Tibial nerve (tissue), 4 donors: ENCODE measurements around the gene GABRB1. TPM values are rescaled to one million over a fixed set of nuclear protein-coding genes. Genes with fewer than 3 reads are reported as not detected.

Source experiments
- DNase-seq, 2 donors: peaks; one replicate each; pipeline ENCODE4 v3.0.0-alpha.2; 2019; ENCODE audit warnings: low spot score in 2 of 2
- H3K27ac ChIP-seq, 4 donors: fragments of 200-600 bp; sonication (generic) in 3 of 4; one replicate each; pipeline ENCODE4 v1.5.1; 2017 to 2019; ENCODE audit warnings: mild to moderate bottlenecking in 1 of 4
- H3K27me3 ChIP-seq, 2 donors: fragments of 200-600 bp; sonication (generic) in 1 of 2; one replicate each; pipeline versions ENCODE4 v1.5.1 to v1.6.0; 2017 to 2019
- H3K36me3 ChIP-seq, 3 donors: fragments of 200-600 bp; sonication (generic); one replicate each; pipeline ENCODE4 v1.5.1; 2018 to 2019
- H3K4me1 ChIP-seq, 4 donors: fragments of 200-600 bp; sonication (generic) in 3 of 4; one replicate each; pipeline ENCODE4 v1.5.1; 2017 to 2019
- H3K4me3 ChIP-seq, 4 donors: fragments of 200-600 bp; sonication (generic) in 3 of 4; one replicate each; pipeline ENCODE4 v1.5.1; 2017 to 2019; ENCODE audit warnings: mild to moderate bottlenecking in 1 of 4, moderate library complexity in 1 of 4
- H3K9me3 ChIP-seq, 4 donors: fragments of 200-600 bp; sonication (generic) in 3 of 4; one replicate each; pipeline ENCODE4 v1.5.1; 2017 to 2019
- EP300 ChIP-seq, 2 donors: sonication (generic); formaldehyde crosslinking; IDR thresholded peaks; one replicate each; pipeline ENCODE4 v1.6.1; 2017; ENCODE audit warnings: antibody characterized with exemption in 2 of 2, mild to moderate bottlenecking in 1 of 2
- POLR2A ChIP-seq, 2 donors: fragments of 450-650 bp; IDR thresholded peaks; one replicate each; pipeline ENCODE4 v1.6.1; 2017; ENCODE audit warnings: antibody characterized with exemption in 2 of 2, mild to moderate bottlenecking in 2 of 2, moderate library complexity in 2 of 2
- WGBS, 2 donors: methylation state at CpG; one replicate each; pipeline ENCODE4 v1.1.5; 2018; 5-methylcytosine and 5-hydroxymethylcytosine counted together
- total RNA-seq, 4 donors: library from RNA; depleted of rRNA; stranded (reverse); fragments of >200 nt; gene quantifications; one replicate each; pipeline ENCODE4 v1.1.0, GENCODE V29; 2016
- TF ChIP-seq, protein P1 (sequence below), 5 experiments: fragments of 200-600 bp in 3 of 5; fragments of 450-650 bp in 2 of 5; sonication (generic) in 3 of 5; IDR thresholded peaks; one replicate each; pipeline ENCODE4 v1.5.1; 2016 to 2019; ENCODE audit warnings: antibody characterized with exemption in 5 of 5, mild to moderate bottlenecking in 3 of 5, moderate library complexity in 2 of 5

GABRB1 gene
- total RNA-seq, 4 donors from 2014 or later: not detected

DNA sequence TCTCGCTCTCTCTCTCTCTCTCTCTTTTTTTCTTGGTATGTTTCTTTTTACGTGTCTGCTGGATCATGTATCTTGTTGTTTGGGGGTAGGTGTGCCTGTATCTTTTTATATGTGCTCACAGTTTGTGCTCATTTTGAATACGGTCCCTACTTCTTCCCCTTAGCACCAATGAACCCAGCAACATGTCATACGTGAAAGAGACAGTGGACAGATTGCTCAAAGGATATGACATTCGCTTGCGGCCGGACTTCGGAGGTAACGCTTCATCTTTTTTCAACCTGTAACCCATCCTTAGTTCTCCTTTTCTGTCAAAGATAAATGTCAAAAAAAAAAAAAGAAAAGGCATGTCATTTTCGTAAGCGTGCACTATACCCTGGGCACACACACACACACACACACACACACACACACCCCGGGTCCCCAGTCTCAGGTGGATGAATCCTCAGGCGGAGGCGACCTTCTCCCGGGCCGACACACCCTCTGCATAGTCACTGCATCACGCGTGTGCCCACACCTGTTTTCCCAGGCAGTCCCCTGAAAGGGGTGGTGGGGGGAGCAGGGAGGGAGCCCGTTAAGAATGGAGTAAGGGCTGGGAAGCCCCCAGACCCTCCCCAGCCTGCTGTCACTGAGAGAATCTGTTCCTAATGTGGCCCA is 511 bp downstream of the GABRB1 start:
- no peak overlapping the region for H3K27ac ChIP-seq
- peaks cover 3 to 26% of the 10 kb centered on the region in 2 donors for H3K27me3 ChIP-seq
- no peak for TF ChIP-seq EP300 (IDR thresholded peaks at IDR 0.05)
- TF ChIP-seq, protein P1, sequence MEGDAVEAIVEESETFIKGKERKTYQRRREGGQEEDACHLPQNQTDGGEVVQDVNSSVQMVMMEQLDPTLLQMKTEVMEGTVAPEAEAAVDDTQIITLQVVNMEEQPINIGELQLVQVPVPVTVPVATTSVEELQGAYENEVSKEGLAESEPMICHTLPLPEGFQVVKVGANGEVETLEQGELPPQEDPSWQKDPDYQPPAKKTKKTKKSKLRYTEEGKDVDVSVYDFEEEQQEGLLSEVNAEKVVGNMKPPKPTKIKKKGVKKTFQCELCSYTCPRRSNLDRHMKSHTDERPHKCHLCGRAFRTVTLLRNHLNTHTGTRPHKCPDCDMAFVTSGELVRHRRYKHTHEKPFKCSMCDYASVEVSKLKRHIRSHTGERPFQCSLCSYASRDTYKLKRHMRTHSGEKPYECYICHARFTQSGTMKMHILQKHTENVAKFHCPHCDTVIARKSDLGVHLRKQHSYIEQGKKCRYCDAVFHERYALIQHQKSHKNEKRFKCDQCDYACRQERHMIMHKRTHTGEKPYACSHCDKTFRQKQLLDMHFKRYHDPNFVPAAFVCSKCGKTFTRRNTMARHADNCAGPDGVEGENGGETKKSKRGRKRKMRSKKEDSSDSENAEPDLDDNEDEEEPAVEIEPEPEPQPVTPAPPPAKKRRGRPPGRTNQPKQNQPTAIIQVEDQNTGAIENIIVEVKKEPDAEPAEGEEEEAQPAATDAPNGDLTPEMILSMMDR (IDR thresholded peaks at IDR 0.05): no peak
- no peak for TF ChIP-seq POLR2A (IDR thresholded peaks at IDR 0.05)
- 2% methylated on average over 15 to 19 of the region's 19 CpGs for WGBS, 2 donors
- H3K4me3 ChIP-seq: peak overlapping the region; percentile 7 to 54 (median 40)
- H3K36me3 ChIP-seq: no peaks in the 10 kb centered on the region
- H3K9me3 ChIP-seq: no peaks in the 10 kb centered on the region
- no peak for DNase-seq
- peaks cover 0 to 18% (median 2%) of the 10 kb centered on the region in 4 donors for H3K4me1 ChIP-seq

DNA sequence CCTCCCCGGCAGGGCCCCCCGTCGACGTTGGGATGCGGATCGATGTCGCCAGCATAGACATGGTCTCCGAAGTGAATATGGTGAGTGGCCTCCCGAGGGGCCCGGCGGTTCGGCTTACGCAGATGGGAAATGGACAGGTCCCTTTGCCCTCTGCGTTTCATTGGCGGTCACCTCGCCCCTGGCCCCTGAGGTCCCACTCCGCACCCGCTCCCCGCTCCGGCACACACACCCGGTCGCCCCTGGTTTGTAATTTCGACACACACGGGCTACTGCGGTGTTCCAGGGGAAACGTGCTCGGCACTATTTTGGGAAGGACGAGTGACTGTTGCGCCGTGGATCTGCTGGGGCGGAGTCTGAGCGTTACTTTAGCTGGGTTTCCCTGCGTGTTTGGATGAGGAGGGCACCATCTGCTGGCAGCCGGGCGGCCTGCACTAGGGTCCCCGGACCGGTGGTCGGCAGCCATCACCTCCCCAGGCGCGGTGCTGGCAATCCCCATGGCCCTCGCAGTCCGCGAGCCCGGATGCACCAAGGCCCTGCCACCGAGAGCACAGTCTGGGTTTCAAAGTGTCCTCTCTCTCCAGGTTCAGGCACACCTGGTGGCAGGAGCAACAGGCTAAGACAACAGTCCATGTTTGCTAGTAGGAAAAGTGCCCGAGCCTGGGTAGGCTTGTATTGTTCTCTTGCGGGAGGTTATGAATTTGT is 1.2 kb downstream of the GABRB1 start:
- Histone ChIP-seq H3K27me3 (peaks cover 3 to 26% of the 10 kb centered on the region in 2 donors), H3K4me1 (peaks cover 0 to 18% (median 2%) of the 10 kb centered on the region in 4 donors), H3K27ac (no peak overlapping the region), H3K4me3 (peak overlapping the region; percentile 7 to 54 (median 40)), H3K36me3 (no peaks in the 10 kb centered on the region), H3K9me3 (no peaks in the 10 kb centered on the region)
- 3 to 12% methylated on average over 9 to 43 of the region's 47 CpGs for WGBS, 2 donors
- no peak for TF ChIP-seq EP300 (IDR thresholded peaks at IDR 0.05)
- TF ChIP-seq, protein P1 (IDR thresholded peaks at IDR 0.05): peak; percentile 29 to 63 (median 50)
- no peak for DNase-seq

DNA sequence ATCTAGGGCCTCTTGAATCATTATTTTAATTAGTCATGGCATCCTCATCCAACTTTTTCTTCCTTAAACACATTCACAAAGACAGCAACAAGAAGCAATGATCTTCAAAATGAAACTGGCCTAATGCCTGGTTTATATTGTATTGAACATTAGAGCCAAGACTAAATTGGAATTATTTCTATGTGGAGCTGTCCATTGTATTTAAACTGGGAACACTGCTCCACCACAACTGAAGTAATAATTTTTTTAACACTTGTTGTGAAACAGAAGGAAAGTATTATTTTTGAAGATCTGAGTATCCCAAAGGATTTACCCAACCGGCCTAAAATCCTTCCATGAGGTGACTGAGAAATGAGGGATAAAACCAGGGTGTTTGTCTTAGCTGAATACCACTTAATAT is 6.9 kb downstream of the GABRB1 start:
- TF ChIP-seq, protein P1 (IDR thresholded peaks at IDR 0.05): no peak
- no peak for TF ChIP-seq EP300 (IDR thresholded peaks at IDR 0.05)
- TF ChIP-seq POLR2A (IDR thresholded peaks at IDR 0.05): no peak
- H3K27me3 ChIP-seq: peaks cover 0 to 4% of the 10 kb centered on the region in 2 donors
- H3K9me3 ChIP-seq: no peaks in the 10 kb centered on the region
- 35 to 68% methylated on average over 1 of the region's 1 CpG for WGBS, 2 donors
- no peak overlapping the region for H3K27ac ChIP-seq
- no peaks in the 10 kb centered on the region for H3K36me3 ChIP-seq
- no peaks in the 10 kb centered on the region for H3K4me1 ChIP-seq
- DNase-seq: no peak
- no peak overlapping the region for H3K4me3 ChIP-seq

DNA sequence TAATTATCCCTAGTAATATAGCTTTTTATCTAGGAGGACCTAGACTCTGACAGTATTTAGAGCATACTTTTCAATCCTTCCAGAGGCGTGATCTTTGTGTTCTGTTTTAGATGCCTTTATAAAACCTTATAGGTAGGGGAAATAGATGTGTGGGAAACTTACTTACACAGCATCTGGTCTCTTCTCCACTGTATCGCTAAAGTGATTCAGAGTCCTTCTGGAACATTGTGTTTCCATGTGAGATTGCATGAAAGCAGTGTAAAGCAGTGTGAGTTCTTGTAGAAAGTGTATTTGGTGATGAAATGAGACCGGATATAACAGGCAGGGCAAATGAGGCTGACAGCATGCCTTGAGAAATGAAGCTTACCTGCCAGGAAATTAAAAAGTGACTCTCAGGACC is 9.5 kb downstream of the GABRB1 start:
- DNase-seq: no peak
- WGBS, 2 donors: 94 to 95% methylated on average over 3 of the region's 3 CpGs
- no peak overlapping the region for H3K4me3 ChIP-seq
- H3K36me3 ChIP-seq: no peaks in the 10 kb centered on the region
- TF ChIP-seq POLR2A (IDR thresholded peaks at IDR 0.05) (no peak), EP300 (IDR thresholded peaks at IDR 0.05) (no peak)
- TF ChIP-seq, protein P1 (IDR thresholded peaks at IDR 0.05): no peak
- H3K27me3 ChIP-seq: peaks cover 0 to 4% of the 10 kb centered on the region in 2 donors
- no peak overlapping the region for H3K27ac ChIP-seq
- no peaks in the 10 kb centered on the region for H3K9me3 ChIP-seq
- H3K4me1 ChIP-seq: no peaks in the 10 kb centered on the region

DNA sequence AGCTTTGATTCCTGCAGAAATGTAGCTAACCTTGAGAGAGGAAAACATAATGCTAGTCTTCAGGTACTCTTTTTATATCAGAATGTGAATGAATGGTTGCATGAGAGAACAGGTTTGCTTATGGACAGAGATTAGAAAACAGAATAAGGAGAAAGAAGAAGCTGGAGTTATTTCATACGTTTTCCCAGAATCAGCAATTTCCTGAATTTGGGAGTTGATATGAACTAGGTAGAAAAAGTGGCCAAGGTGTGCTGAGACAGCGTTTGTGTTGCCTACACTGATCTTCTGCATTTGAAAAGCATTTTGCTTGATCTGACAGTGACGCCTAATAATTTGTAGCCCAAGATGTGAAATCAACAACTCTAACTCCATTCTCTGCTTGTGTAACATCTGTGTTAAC is 12.5 kb downstream of the GABRB1 start:
- H3K4me1 ChIP-seq: no peaks in the 10 kb centered on the region
- WGBS, 2 donors: 77 to 82% methylated on average over 3 of the region's 3 CpGs
- H3K27ac ChIP-seq: no peak overlapping the region
- no peaks in the 10 kb centered on the region for H3K27me3 ChIP-seq
- no peaks in the 10 kb centered on the region for H3K36me3 ChIP-seq
- no peak for TF ChIP-seq EP300 (IDR thresholded peaks at IDR 0.05)
- TF ChIP-seq, protein P1 (IDR thresholded peaks at IDR 0.05): no peak
- no peak for TF ChIP-seq POLR2A (IDR thresholded peaks at IDR 0.05)
- H3K9me3 ChIP-seq: no peaks in the 10 kb centered on the region
- no peak for DNase-seq
- no peak overlapping the region for H3K4me3 ChIP-seq
